ENCODE results near the gene MAG.

The MAG gene

DNA sequence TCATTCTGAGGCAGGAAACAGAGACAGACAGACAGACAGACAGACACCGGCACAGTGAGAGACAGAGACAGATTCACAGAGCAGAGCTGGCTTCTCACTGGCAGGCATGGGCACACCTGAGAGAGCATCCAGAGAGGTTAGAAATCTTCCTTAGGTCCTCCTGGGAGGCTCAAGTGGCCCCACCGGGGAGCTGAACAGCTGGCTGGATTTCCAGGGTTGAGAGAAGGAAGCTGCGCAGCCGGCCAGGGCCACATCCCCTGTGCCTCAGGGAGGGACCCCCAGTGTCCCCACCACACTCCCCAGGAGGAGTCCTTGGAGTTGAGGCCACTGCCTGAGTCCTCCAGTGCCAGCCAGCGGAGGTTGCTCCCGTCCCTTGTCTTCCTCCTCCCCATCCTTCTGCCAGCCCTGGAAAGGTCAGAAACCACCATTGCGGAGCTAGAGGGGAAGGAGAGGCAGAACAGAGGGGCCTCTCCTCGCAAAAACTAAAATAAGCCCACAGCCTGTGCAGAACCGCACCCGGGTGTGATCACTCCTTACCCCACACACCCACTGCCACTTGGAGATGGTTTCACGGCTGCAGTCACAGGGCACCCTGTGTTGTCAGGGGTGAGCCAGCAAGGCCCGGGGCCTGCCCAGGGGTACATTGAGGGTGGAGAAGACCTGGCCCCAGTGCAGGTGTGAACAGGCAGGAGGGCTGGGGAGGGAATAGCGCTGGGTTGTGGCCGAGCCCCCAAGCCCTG, 70.5 kb downstream of the MAG start:
- no peak for DNase-seq (ENCODE audit: low read depth in 2 of 2)

GRCh38 chr19:35363001-35363590, 71.1 kb downstream of the MAG start:
- no peak for DNase-seq (ENCODE audit: low read depth in 2 of 2)

All from stimulated activated CD8-positive, alpha-beta memory T cell treated with anti-CD3 and anti-CD28 coated beads, Interleukin-2, amount 100 ng/mL, for 48 hours (primary cell).